Breast epithelium (tissue), 3 donors: Measurements from ENCODE around the gene SPINDOC.

ENCODE experiments used
- CTCF ChIP-seq, 3 donors: fragments of 450-650 bp; IDR thresholded peaks; one replicate each; pipeline ENCODE4 v1.5.1; 2016 to 2017; ENCODE audit warnings: antibody characterized with exemption in 3 of 3, mild to moderate bottlenecking in 3 of 3, moderate library complexity in 3 of 3
- POLR2AphosphoS5 ChIP-seq, 3 donors: sonication (generic); formaldehyde crosslinking; IDR thresholded peaks; one replicate each; pipeline ENCODE4 v1.6.1; 2017; ENCODE audit warnings: antibody characterized with exemption in 3 of 3

DNA sequence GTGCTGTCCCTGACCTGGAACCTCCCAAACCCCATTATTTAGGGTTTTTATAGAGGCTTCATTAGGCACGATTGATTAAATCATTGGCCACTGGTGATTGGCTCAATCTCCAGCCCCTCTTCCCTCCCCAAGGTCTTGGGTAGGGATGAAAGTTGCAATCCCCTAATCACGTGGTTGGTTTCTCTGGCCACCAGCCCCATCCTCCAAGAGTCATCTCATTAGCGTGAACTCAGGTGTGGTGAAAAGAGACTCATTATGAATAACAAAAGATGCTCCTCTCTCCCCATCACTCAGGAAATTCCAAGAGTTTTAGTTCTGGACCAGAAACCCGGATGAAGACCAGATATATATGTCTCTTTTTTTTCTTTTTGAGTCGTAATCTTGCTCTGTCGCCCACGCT, 18.1 kb downstream of the SPINDOC start:
- TF ChIP-seq CTCF (IDR thresholded peaks at IDR 0.05) (no peak), POLR2AphosphoS5 (IDR thresholded peaks at IDR 0.05) (no peak)
